Ovary (tissue), 9 donors: ENCODE measurements around the gene DRD3. TPM values are rescaled to one million over a fixed set of nuclear protein-coding genes. Genes with fewer than 3 reads are reported as not detected.

ENCODE experiments used
- DNase-seq, 5 donors: peaks; one replicate each; pipeline ENCODE4 v3.0.0-alpha.2; 2019 to 2020
- H3K27ac ChIP-seq, 2 donors: fragments of 200-600 bp; one replicate each; pipeline versions ENCODE4 v1.5.1 to v1.8.0; 2019 to 2022
- H3K27me3 ChIP-seq: fragments of 200-600 bp; one replicate; pipeline ENCODE4 v1.8.0; 2022
- H3K36me3 ChIP-seq: fragments of 200-600 bp; sonication (generic); one replicate; pipeline ENCODE4 v1.5.1; 2019
- H3K4me1 ChIP-seq: one replicate; pipeline ENCODE4 v1.8.1; 2013; ENCODE audit warnings: mild to moderate bottlenecking, moderate library complexity; ENCODE audit not compliant: insufficient read depth
- H3K4me3 ChIP-seq: fragments of 200-600 bp; sonication (generic); one replicate; pipeline ENCODE4 v1.5.1; 2017
- H3K9me3 ChIP-seq, 2 donors: fragments of 200-600 bp in 1 of 2; sonication (generic) in 1 of 2; one replicate each; pipeline versions ENCODE4 v1.5.1 to v1.8.1; 2013 to 2019; ENCODE audit warnings: mild to moderate bottlenecking in 1 of 2, moderate library complexity in 1 of 2
- CTCF ChIP-seq, 3 donors: fragments of 450-650 bp in 2 of 3; fragments of 200-600 bp in 1 of 3; IDR thresholded peaks; one replicate each; pipeline versions ENCODE4 v1.5.1 to v1.8.0; 2016 to 2022; ENCODE audit warnings: antibody characterized with exemption in 3 of 3, mild to moderate bottlenecking in 1 of 3
- EP300 ChIP-seq: sonication (generic); formaldehyde crosslinking; IDR thresholded peaks from one replicate; pipeline ENCODE4 v1.6.1; 2017; ENCODE audit warnings: antibody characterized with exemption
- POLR2A ChIP-seq: fragments of 450-650 bp; IDR thresholded peaks from one replicate; pipeline ENCODE4 v1.6.1; 2017; ENCODE audit warnings: antibody characterized with exemption, mild to moderate bottlenecking, moderate library complexity
- WGBS, 3 donors: extraction: QIAGEN DNeasy Blood & Tissue Kit in 1 of 3; methylation state at CpG; one replicate each; pipeline versions ENCODE4 v1.1.5 to v1.1.7; 2013 to 2017; 5-methylcytosine and 5-hydroxymethylcytosine counted together
- intact Hi-C, 4 donors: fragments of 100-400 bp; cut with DNase I; formaldehyde crosslinking; loops; one replicate each; pipeline versions ENCODE4 v1.11.0 to v1.15.1; 2022 to 2023
- polyA plus RNA-seq, 2 donors: library from polyadenylated mRNA; stranded (reverse); fragments of 200-250 nt in 1 of 2; fragments of 350-450 nt in 1 of 2; fragmentation: Illumina TruSeq in 1 of 2; extraction: RNeasy Lipid Tissue Mini Kit (QIAGEN cat#74804) in 1 of 2; gene quantifications; one replicate each; pipeline ENCODE4 v1.2.3, GENCODE V29; 2013 to 2014
- total RNA-seq, 7 donors: library from RNA; depleted of rRNA in 2 of 7; stranded (reverse); fragments of >200 nt in 2 of 7; fragmentation: NEBNext Ultra II Directional in 3 of 7; extraction: Animal tissue kit (Norgen Biotek cat#: 25700) in 3 of 7; gene quantifications; one replicate each; pipeline versions ENCODE4 v1.1.0 to v1.2.4, GENCODE V29; 2016 to 2023
- donor health status: DM: no; HTN: no; CAD: no; lungs with moderate emphysema.
- donor health status: DM: no; HTN: no; CAD: no.
- donor health status: Bipolar disorder and iron deficiency.
- donor health status: DM: yes; HTN: yes; CAD: no.
- donor health status: DM: no; HTN: no; CAD: no.
- donor health status: DM: yes; HTN: yes; CAD: no.

DRD3 gene
- total and polyA plus RNA-seq, 9 donors, result not detected

- Histone ChIP-seq H3K36me3 (no peaks in the 10 kb centered on the region), H3K27ac (no peak overlapping the region), H3K4me3 (peak overlapping the region; percentile 46), H3K4me1 (no peaks in the 10 kb centered on the region), H3K27me3 (no peaks in the 10 kb centered on the region), H3K9me3 (no peaks in the 10 kb centered on the region)
- intact Hi-C loops, result loop anchor here in 1 of 4 donors (10.0 kb wide), 1 partner anchor 1012 kb away; no protein-coding TSS in a partner anchor
- TF ChIP-seq CTCF (IDR thresholded peaks at IDR 0.05) (peak; percentile 72 to 92 (median 79)), POLR2A (no peak)
- peak; percentile 77 to 93 (median 87) for DNase-seq
- 1% methylated on average over 35 of the region's 35 CpGs for WGBS, 3 donors
Measured at GRCh38 chr3:114152519-114153151, 26.2 kb downstream of the DRD3 start.

- H3K4me1 ChIP-seq, result no peaks in the 10 kb centered on the region
- no peak overlapping the region for H3K27ac ChIP-seq
- no peak for TF ChIP-seq POLR2A
- no peak for TF ChIP-seq CTCF (IDR thresholded peaks at IDR 0.05)
- no peak for TF ChIP-seq EP300
- no peaks in the 10 kb centered on the region for H3K9me3 ChIP-seq
- DNase-seq, result no peak
- intact Hi-C loops, result loop anchor here in 1 of 4 donors (10.0 kb wide), 1 partner anchor 1014 kb away; no protein-coding TSS in a partner anchor
- no peaks in the 10 kb centered on the region for H3K27me3 ChIP-seq
- H3K36me3 ChIP-seq, result no peaks in the 10 kb centered on the region
- 76 to 83% (median 80%) methylated on average over 3 of the region's 3 CpGs for WGBS, 3 donors
- H3K4me3 ChIP-seq, result no peak overlapping the region
Measured at GRCh38 chr3:114151091-114151490, 27.8 kb downstream of the DRD3 start.

GRCh38 chr3:114147251-114147650 is 31.6 kb downstream of the DRD3 start:
- no peaks in the 10 kb centered on the region for H3K27me3 ChIP-seq
- H3K4me1 ChIP-seq, result no peaks in the 10 kb centered on the region
- no peaks in the 10 kb centered on the region for H3K36me3 ChIP-seq
- no peak for TF ChIP-seq CTCF (IDR thresholded peaks at IDR 0.05)
- TF ChIP-seq POLR2A, result no peak
- no peak for TF ChIP-seq EP300
- H3K9me3 ChIP-seq, result no peaks in the 10 kb centered on the region
- no peak overlapping the region for H3K27ac ChIP-seq
- WGBS, 3 donors, result 82 to 86% (median 84%) methylated on average over 9 of the region's 9 CpGs
- no peak for DNase-seq
- H3K4me3 ChIP-seq, result no peak overlapping the region
- intact Hi-C loops, result no loop called here

GRCh38 chr3:114144909-114145688 is 33.8 kb downstream of the DRD3 start:
- no peaks in the 10 kb centered on the region for H3K9me3 ChIP-seq
- H3K4me3 ChIP-seq, result no peak overlapping the region
- 56 to 64% (median 58%) methylated on average over 7 of the region's 7 CpGs for WGBS, 3 donors
- no peaks in the 10 kb centered on the region for H3K27me3 ChIP-seq
- intact Hi-C loops, result no loop called here
- H3K27ac ChIP-seq, result no peak overlapping the region
- no peaks in the 10 kb centered on the region for H3K4me1 ChIP-seq
- no peak for TF ChIP-seq POLR2A
- no peak for DNase-seq
- no peaks in the 10 kb centered on the region for H3K36me3 ChIP-seq

- no peak for DNase-seq
- H3K27ac ChIP-seq, result no peak overlapping the region
- no peaks in the 10 kb centered on the region for H3K27me3 ChIP-seq
- H3K4me3 ChIP-seq, result no peak overlapping the region
- H3K4me1 ChIP-seq, result no peaks in the 10 kb centered on the region
- no peaks in the 10 kb centered on the region for H3K36me3 ChIP-seq
- no peak for TF ChIP-seq EP300
- TF ChIP-seq CTCF (IDR thresholded peaks at IDR 0.05), result no peak
- no peak for TF ChIP-seq POLR2A
- H3K9me3 ChIP-seq, result no peaks in the 10 kb centered on the region
- WGBS, 3 donors, result 33 to 59% (median 37%) methylated on average over 1 of the region's 1 CpG
- intact Hi-C loops, result no loop called here
Measured at GRCh38 chr3:114143817-114144216, 35.0 kb downstream of the DRD3 start.
